Suprapubic skin (tissue), 4 donors: ENCODE data around the gene ZNF275. TPM values are rescaled to one million over a fixed set of nuclear protein-coding genes. Genes with fewer than 3 reads are reported as not detected.

ENCODE experiments used
- DNase-seq, 2 donors: peaks; one replicate each; pipeline ENCODE4 v3.0.0-alpha.2; 2019; ENCODE audit warnings: low spot score in 2 of 2
- H3K27ac ChIP-seq: fragments of 200-600 bp; sonication (generic); one replicate; pipeline ENCODE4 v1.5.1; 2019
- H3K27me3 ChIP-seq: fragments of 200-600 bp; sonication (generic); one replicate; pipeline ENCODE4 v1.5.1; 2019
- H3K36me3 ChIP-seq: fragments of 200-600 bp; sonication (generic); one replicate; pipeline ENCODE4 v1.5.1; 2019
- H3K4me1 ChIP-seq: fragments of 200-600 bp; sonication (generic); one replicate; pipeline ENCODE4 v1.5.1; 2019
- H3K4me3 ChIP-seq: fragments of 200-600 bp; sonication (generic); one replicate; pipeline ENCODE4 v1.5.1; 2019; ENCODE audit warnings: mild to moderate bottlenecking
- H3K9me3 ChIP-seq: fragments of 200-600 bp; sonication (generic); one replicate; pipeline ENCODE4 v1.5.1; 2019
- EP300 ChIP-seq: sonication (generic); formaldehyde crosslinking; IDR thresholded peaks from one replicate; pipeline ENCODE4 v1.6.1; 2017; ENCODE audit warnings: antibody characterized with exemption
- POLR2A ChIP-seq, 2 donors: fragments of 450-650 bp; IDR thresholded peaks; one replicate each; pipeline ENCODE4 v1.6.1; 2017; ENCODE audit warnings: antibody characterized with exemption in 2 of 2, mild to moderate bottlenecking in 2 of 2, moderate library complexity in 2 of 2
- POLR2AphosphoS5 ChIP-seq, 3 donors: sonication (generic); formaldehyde crosslinking; IDR thresholded peaks; one replicate each; pipeline ENCODE4 v1.6.1; 2017; ENCODE audit warnings: antibody characterized with exemption in 3 of 3
- WGBS: methylation state at CpG from one replicate; pipeline ENCODE4 v1.1.5; 2018; 5-methylcytosine and 5-hydroxymethylcytosine counted together
- total RNA-seq, 4 donors: library from RNA; depleted of rRNA; stranded (reverse); fragments of >200 nt; gene quantifications; one replicate each; pipeline ENCODE4 v1.1.0, GENCODE V29; 2016
- TF ChIP-seq, protein P1 (sequence below), 2 donors: fragments of 200-600 bp in 1 of 2; fragments of 450-650 bp in 1 of 2; sonication (generic) in 1 of 2; IDR thresholded peaks; one replicate each; pipeline ENCODE4 v1.5.1; 2016 to 2019; ENCODE audit warnings: antibody characterized with exemption in 2 of 2, mild to moderate bottlenecking in 1 of 2, moderate library complexity in 1 of 2

Gene ZNF275
- total RNA-seq, 4 donors from 2014 or later, result 2.3 to 4.3 (median 3.3) TPM

DNA sequence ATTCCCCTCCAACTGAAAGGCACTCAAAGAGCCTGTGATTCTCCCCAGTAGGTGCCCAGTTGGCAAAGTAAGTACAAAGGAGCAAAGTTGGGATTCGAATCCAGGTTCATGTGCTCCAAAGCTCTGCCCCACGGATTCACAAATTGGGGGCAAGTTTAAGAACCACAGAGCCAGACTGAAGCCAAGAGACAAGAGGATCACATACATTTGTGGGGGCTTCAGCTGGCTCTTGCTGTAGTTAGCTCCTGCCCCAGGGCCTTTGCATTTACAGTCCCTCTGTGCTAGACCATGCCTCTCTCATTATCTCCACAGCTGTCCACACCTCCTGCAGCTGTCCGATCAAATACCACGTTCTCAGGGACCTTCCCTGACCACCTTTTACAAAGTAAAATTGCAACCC is 31.2 kb upstream of the ZNF275 start:
- Histone ChIP-seq H3K27me3 (no peaks in the 10 kb centered on the region), H3K27ac (no peak overlapping the region)
- 66% methylated on average over 4 of the region's 4 CpGs for WGBS

DNA sequence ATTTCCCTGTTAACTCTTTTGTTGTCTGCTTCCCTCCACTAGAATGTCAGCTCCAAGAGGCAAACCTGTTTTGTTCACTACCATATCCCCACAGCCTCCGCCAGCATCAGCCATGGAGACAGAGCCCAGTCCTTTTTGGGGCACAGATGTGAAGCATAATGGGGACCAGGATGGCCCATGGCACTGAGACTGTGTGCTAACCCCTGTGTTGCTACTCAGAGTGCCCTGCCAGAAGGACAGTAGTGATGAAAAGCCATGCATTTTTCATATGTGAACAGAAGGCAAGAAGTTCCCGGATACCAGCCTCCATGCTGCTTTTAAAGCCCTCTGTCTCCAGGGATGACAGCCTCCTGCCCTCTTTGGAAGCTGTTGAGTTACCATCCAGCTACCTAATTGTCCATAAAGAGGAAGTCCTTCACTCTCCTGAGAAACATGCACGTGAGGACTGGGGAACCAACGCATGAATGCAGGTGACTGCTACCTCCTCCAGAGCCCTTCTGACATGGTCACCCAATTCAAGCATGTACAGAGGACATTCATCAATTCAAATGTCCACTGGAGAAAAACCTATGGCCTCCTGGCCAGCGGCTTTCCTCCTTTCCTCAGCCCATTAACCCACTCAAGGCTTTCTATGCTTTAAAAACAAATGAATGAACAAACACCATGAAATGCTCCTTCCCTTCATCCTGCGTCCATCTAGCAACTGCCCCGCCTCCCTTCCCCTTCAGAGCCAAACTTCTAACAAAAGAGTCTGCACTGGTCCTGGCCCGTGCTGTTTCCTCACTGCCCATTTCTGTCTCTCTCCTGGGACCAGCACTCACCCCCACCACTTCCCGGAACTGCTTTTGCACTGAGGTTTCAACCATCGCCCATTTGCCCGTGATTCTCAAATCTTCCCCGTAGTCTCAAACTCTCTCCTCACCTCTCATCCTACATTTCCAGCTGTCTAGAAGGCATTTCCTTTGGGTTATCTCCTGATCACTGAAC is 30.4 kb upstream of the ZNF275 start:
- no peaks in the 10 kb centered on the region for H3K9me3 ChIP-seq
- no peaks in the 10 kb centered on the region for H3K4me1 ChIP-seq
- TF ChIP-seq, protein P1, sequence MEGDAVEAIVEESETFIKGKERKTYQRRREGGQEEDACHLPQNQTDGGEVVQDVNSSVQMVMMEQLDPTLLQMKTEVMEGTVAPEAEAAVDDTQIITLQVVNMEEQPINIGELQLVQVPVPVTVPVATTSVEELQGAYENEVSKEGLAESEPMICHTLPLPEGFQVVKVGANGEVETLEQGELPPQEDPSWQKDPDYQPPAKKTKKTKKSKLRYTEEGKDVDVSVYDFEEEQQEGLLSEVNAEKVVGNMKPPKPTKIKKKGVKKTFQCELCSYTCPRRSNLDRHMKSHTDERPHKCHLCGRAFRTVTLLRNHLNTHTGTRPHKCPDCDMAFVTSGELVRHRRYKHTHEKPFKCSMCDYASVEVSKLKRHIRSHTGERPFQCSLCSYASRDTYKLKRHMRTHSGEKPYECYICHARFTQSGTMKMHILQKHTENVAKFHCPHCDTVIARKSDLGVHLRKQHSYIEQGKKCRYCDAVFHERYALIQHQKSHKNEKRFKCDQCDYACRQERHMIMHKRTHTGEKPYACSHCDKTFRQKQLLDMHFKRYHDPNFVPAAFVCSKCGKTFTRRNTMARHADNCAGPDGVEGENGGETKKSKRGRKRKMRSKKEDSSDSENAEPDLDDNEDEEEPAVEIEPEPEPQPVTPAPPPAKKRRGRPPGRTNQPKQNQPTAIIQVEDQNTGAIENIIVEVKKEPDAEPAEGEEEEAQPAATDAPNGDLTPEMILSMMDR (IDR thresholded peaks at IDR 0.05), result no peak
- TF ChIP-seq EP300 (no peak), POLR2AphosphoS5 (IDR thresholded peaks at IDR 0.05) (no peak), POLR2A (IDR thresholded peaks at IDR 0.05) (no peak)
- no peak overlapping the region for H3K4me3 ChIP-seq
- no peaks in the 10 kb centered on the region for H3K27me3 ChIP-seq
- H3K27ac ChIP-seq, result no peak overlapping the region
- no peaks in the 10 kb centered on the region for H3K36me3 ChIP-seq
- no peak for DNase-seq
- WGBS, result 63% methylated on average over 12 of the region's 12 CpGs

More for the DNA sequence above, 31.2 kb upstream of the ZNF275 start:
- H3K36me3 ChIP-seq, result no peaks in the 10 kb centered on the region
- H3K4me3 ChIP-seq, result no peak overlapping the region
- no peak for DNase-seq
- no peak for TF ChIP-seq POLR2AphosphoS5 (IDR thresholded peaks at IDR 0.05)
- TF ChIP-seq, protein P1 (IDR thresholded peaks at IDR 0.05), result no peak
- no peak for TF ChIP-seq POLR2A (IDR thresholded peaks at IDR 0.05)
- no peak for TF ChIP-seq EP300
- no peaks in the 10 kb centered on the region for H3K9me3 ChIP-seq
- no peaks in the 10 kb centered on the region for H3K4me1 ChIP-seq

DNA sequence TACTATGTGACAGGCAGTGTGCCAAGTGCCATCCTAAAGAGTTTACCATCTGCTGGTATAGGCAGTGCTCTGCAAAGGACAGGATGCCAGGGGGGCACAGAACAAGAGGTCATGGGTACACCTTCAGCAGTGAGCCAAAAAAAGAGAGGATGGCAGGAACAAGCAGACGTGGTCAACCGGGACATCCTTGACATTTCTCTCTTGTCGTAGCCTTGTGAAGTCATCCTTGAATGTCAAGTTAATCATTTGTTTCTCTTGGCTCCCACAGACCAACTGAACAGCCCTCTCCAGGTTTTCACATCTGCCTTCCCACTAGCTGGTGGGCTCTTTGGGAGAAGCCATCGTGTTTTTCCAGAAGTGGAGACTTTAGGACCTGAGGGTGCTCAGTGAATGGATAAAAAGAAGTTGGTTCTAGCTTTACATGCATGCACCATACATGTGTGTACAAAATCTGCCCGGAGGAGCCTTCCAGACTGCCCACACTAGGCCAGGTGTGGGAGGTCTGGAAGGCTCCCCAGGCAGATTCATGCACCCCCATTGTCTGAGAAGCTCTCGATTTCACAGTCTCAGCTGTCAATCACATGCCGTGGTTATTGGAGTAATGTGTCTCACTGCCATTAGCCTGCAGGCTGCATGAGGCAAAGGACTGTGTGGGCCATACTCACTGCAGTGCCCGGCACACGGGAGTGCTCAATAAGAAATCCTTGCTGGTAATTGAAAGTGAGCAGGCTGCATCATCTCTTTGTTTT is 28.8 kb upstream of the ZNF275 start:
- H3K36me3 ChIP-seq, result no peaks in the 10 kb centered on the region
- no peak for DNase-seq
- TF ChIP-seq POLR2A (IDR thresholded peaks at IDR 0.05), result no peak
- no peak for TF ChIP-seq EP300
- no peak overlapping the region for H3K4me3 ChIP-seq
- no peak overlapping the region for H3K27ac ChIP-seq
- no peaks in the 10 kb centered on the region for H3K27me3 ChIP-seq
- no peaks in the 10 kb centered on the region for H3K4me1 ChIP-seq
- no peaks in the 10 kb centered on the region for H3K9me3 ChIP-seq
- 66% methylated on average over 9 of the region's 9 CpGs for WGBS

DNA sequence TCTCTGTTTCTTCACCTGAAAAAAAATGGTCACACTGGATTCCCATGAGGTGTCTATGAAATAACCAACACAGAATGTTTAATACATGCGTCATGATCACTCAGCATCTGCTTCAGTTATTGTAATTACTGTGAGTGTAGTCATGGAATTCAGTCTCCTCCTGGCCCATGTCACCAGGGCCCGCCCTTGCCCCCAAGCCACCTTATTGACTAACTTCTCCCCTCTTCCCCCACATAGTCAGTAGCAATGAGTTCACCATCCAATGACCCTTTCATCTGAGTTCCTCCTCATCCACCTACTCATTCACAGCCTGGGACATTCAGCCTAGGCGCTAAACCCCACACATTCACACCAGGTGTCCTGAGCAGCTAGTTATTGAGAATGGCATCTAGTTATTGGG is 28.0 kb upstream of the ZNF275 start:
- TF ChIP-seq POLR2AphosphoS5 (IDR thresholded peaks at IDR 0.05) (no peak), EP300 (no peak), POLR2A (IDR thresholded peaks at IDR 0.05) (no peak)
- TF ChIP-seq, protein P1 (IDR thresholded peaks at IDR 0.05), result no peak
- no peak overlapping the region for H3K4me3 ChIP-seq
- H3K27me3 ChIP-seq, result no peaks in the 10 kb centered on the region
- H3K4me1 ChIP-seq, result no peaks in the 10 kb centered on the region
- 83% methylated on average over 3 of the region's 3 CpGs for WGBS
- H3K27ac ChIP-seq, result no peak overlapping the region
- no peaks in the 10 kb centered on the region for H3K36me3 ChIP-seq
- DNase-seq, result no peak
- no peaks in the 10 kb centered on the region for H3K9me3 ChIP-seq

DNA sequence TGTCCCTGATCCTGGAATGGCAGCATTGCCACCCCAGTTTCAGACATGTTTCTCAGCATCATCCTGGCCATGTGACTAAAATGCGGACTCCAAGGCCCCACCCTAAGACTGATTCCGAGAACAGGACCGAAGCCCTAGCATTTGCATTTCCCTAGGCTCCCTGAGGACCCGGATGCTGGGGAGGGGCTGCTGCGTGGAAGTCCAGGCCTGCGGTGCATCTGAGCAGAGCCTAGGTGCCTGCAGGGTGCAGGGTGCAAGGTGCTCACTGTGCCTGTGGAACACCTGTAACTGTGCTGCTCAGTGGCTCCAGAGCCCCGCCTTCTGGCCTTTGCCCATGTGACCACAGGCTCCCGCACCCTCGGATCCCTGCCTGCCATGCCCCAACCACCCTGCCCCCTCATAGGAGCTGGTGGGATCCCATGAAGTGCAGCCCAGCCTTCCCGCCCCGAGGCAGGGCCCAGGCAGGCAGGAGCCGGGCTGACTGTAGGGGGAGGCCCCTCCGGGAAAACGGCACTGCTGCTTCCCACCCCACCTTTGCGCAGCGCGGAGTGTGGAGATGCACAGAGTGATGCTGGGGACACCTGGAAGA is 27.3 kb upstream of the ZNF275 start:
- Histone ChIP-seq H3K36me3 (no peaks in the 10 kb centered on the region), H3K4me1 (no peaks in the 10 kb centered on the region), H3K9me3 (no peaks in the 10 kb centered on the region), H3K27me3 (no peaks in the 10 kb centered on the region), H3K27ac (no peak overlapping the region), H3K4me3 (no peak overlapping the region)
- no peak for DNase-seq
- 83% methylated on average over 4 of the region's 17 CpGs for WGBS
- no peak for TF ChIP-seq POLR2AphosphoS5 (IDR thresholded peaks at IDR 0.05)
- TF ChIP-seq, protein P1 (IDR thresholded peaks at IDR 0.05), result no peak
- TF ChIP-seq POLR2A (IDR thresholded peaks at IDR 0.05), result no peak
- TF ChIP-seq EP300, result no peak
